IMR-90 (cell line): Measurements from ENCODE around the gene CERKL. TPM values are rescaled to one million over a fixed set of nuclear protein-coding genes. Genes with fewer than 3 reads are reported as not detected.

ENCODE experiments used
- ATAC-seq: fragments of 200-7000 bp; cut with Tn5 transposase; 2 replicates; pipeline ENCODE4 v1.9.1; 2020; ENCODE audit warnings: low read depth, mild to moderate bottlenecking, moderate library complexity
- BruUV-seq: library from RNA; stranded (reverse); fragments of 400-500 nt; replicated peaks from 2 replicates; lab custom pipeline; 2021; lab: Mats Ljungman, UMichigan
- CTCF ChIA-PET: fragments of 300-600 bp; formaldehyde crosslinking; extraction: SDS; loops from one replicate; lab custom pipeline; 2021; ENCODE audit warnings: antibody characterized with exemption; lab: Yijun Ruan, JAX
- POLR2A ChIA-PET: fragments of 300-600 bp; sonication (Branson Sonifier 250); formaldehyde crosslinking; loops from one replicate; lab custom pipeline; 2022; ENCODE audit warnings: antibody characterized with exemption; ENCODE audit not compliant: unreplicated experiment; lab: Charles Lee
- DNase-seq: peaks from one replicate; pipeline ENCODE4 v3.0.0; 2013
- H2AFZ ChIP-seq: replicated peaks from 2 replicates; pipeline ENCODE3; 2013; ENCODE audit warnings: low read length, mild to moderate bottlenecking; ENCODE audit not compliant: poor library complexity
- H2AK5ac ChIP-seq: 2 replicates; pipeline ENCODE4 v1.6.1; 2013; ENCODE audit warnings: low read depth, low read length, inconsistent platforms
- H2AK9ac ChIP-seq: replicated peaks from 2 replicates; pipeline ENCODE3; 2013; ENCODE audit warnings: mild to moderate bottlenecking, low read depth, low read length, moderate library complexity; ENCODE audit not compliant: poor library complexity
- H2BK120ac ChIP-seq: 2 replicates; pipeline ENCODE4 v1.6.1; 2013; ENCODE audit warnings: low read depth, low read length, inconsistent platforms
- H2BK15ac ChIP-seq: 3 replicates; pipeline ENCODE4 v1.6.1; 2013; ENCODE audit warnings: low read depth, low read length, inconsistent platforms
- H2BK20ac ChIP-seq: 2 replicates; pipeline ENCODE4 v1.6.1; 2013; ENCODE audit warnings: low read depth, mild to moderate bottlenecking, inconsistent platforms, low read length, moderate library complexity
- H2BK5ac ChIP-seq: 2 replicates; pipeline ENCODE4 v1.6.1; 2013; ENCODE audit warnings: mild to moderate bottlenecking, low read depth, low read length, inconsistent platforms; ENCODE audit not compliant: poor library complexity, severe bottlenecking
- H3K14ac ChIP-seq: replicated peaks from 2 replicates; pipeline ENCODE4 v1.6.1; 2013; ENCODE audit warnings: low read depth, low read length, inconsistent platforms
- H3K18ac ChIP-seq: 2 replicates; pipeline ENCODE4 v1.6.1; 2013; ENCODE audit warnings: low read depth, low read length, control low read depth
- H3K23ac ChIP-seq: 2 replicates; pipeline ENCODE4 v1.6.1; 2013; ENCODE audit warnings: low read depth, low read length, inconsistent platforms
- H3K27ac ChIP-seq: 2 replicates; pipeline ENCODE4 v1.5.1; 2013; ENCODE audit warnings: mild to moderate bottlenecking, control low read depth, low read length; ENCODE audit not compliant: insufficient read depth
- H3K27me3 ChIP-seq: 2 replicates; pipeline ENCODE4 v1.6.1; 2013; ENCODE audit warnings: low read length; ENCODE audit not compliant: control insufficient read depth, insufficient read depth
- H3K36me3 ChIP-seq: 2 replicates; pipeline ENCODE4 v1.6.1; 2013; ENCODE audit warnings: low read length, mixed read lengths; ENCODE audit not compliant: control insufficient read depth, insufficient read depth
- H3K4ac ChIP-seq: 2 replicates; pipeline ENCODE4 v1.6.1; 2013; ENCODE audit warnings: low read depth, low read length, inconsistent platforms
- H3K4me1 ChIP-seq: 2 replicates; pipeline ENCODE4 v1.6.1; 2013; ENCODE audit warnings: low read length, mixed read lengths; ENCODE audit not compliant: control insufficient read depth, insufficient read depth
- H3K4me2 ChIP-seq: 2 replicates; pipeline ENCODE4 v1.6.1; 2013; ENCODE audit warnings: low read depth, mild to moderate bottlenecking, control low read depth, low read length, moderate library complexity
- H3K4me3 ChIP-seq: 2 replicates; pipeline ENCODE4 v1.5.1; 2013; ENCODE audit warnings: low read depth, mild to moderate bottlenecking, control low read depth, low read length, moderate library complexity; ENCODE audit not compliant: insufficient read depth
- H3K56ac ChIP-seq: 2 replicates; pipeline ENCODE4 v1.6.1; 2013; ENCODE audit warnings: low read length, inconsistent platforms; ENCODE audit not compliant: insufficient read depth; ENCODE audit errors: extremely low read depth
- H3K79me1 ChIP-seq, 2 experiments: 2 replicates each; pipeline ENCODE4 v1.6.1; 2013; ENCODE audit warnings: low read length in 2 of 2, inconsistent platforms in 1 of 2, low read depth in 1 of 2
- H3K9ac ChIP-seq: 2 replicates; pipeline ENCODE4 v1.6.1; 2013; ENCODE audit warnings: low read depth, low read length, control low read depth
- H3K9me1 ChIP-seq: 2 replicates; pipeline ENCODE4 v1.6.1; 2013; ENCODE audit warnings: low read length, inconsistent platforms; ENCODE audit not compliant: insufficient read depth
- H3K9me3 ChIP-seq: 2 replicates; pipeline ENCODE4 v1.6.1; 2013; ENCODE audit warnings: low read length; ENCODE audit not compliant: control insufficient read depth, insufficient read depth
- H4K20me1 ChIP-seq: 2 replicates; pipeline ENCODE4 v1.6.1; 2013; ENCODE audit warnings: low read length, inconsistent platforms; ENCODE audit not compliant: insufficient read depth
- H4K5ac ChIP-seq: 2 replicates; pipeline ENCODE4 v1.6.1; 2013; ENCODE audit warnings: mild to moderate bottlenecking, low read depth, low read length, control low read depth
- H4K8ac ChIP-seq, 2 experiments: 2 replicates each; pipeline ENCODE4 v1.6.1; 2013; ENCODE audit warnings: low read depth in 2 of 2, low read length in 2 of 2, control low read depth in 1 of 2, inconsistent platforms in 1 of 2
- H4K91ac ChIP-seq: 2 replicates; pipeline ENCODE4 v1.6.1; 2013; ENCODE audit warnings: low read depth, low read length, inconsistent platforms; ENCODE audit not compliant: insufficient read depth
- BHLHE40 ChIP-seq: fragments of 150-350 bp; IDR thresholded peaks from 2 replicates; pipeline ENCODE4 v1.6.1; 2016; ENCODE audit warnings: mild to moderate bottlenecking, low read depth, low read length
- CHD1 ChIP-seq: IDR thresholded peaks from 2 replicates; pipeline ENCODE4 v1.6.1; 2012; ENCODE audit warnings: low read depth, low read length, improper control_type of control experiment
- CTCF ChIP-seq: conservative IDR thresholded peaks from 2 replicates; pipeline ENCODE4 v1.5.1; 2012; ENCODE audit warnings: mild to moderate bottlenecking, low read depth, low read length, improper control_type of control experiment
- FOS ChIP-seq: fragments of 150-350 bp; IDR thresholded peaks from 2 replicates; pipeline ENCODE4 v1.6.1; 2016; ENCODE audit warnings: low read depth, low read length
- MAZ ChIP-seq: IDR thresholded peaks from 2 replicates; pipeline ENCODE4 v1.6.1; 2012; ENCODE audit warnings: low read depth, mild to moderate bottlenecking, low read length, improper control_type of control experiment, moderate library complexity, borderline replicate concordance
- MXI1 ChIP-seq: IDR thresholded peaks from 2 replicates; pipeline ENCODE4 v1.6.1; 2012; ENCODE audit warnings: low read depth, mild to moderate bottlenecking, low read length, moderate library complexity, borderline replicate concordance
- NFE2L2 ChIP-seq: fragments of 150-350 bp; IDR thresholded peaks from 2 replicates; pipeline ENCODE4 v1.6.1; 2016; ENCODE audit warnings: low read depth, mild to moderate bottlenecking, low read length
- POLR2A ChIP-seq: IDR thresholded peaks from 2 replicates; pipeline ENCODE4 v1.6.1; 2012; ENCODE audit warnings: mild to moderate bottlenecking, low read depth, low read length
- RAD21 ChIP-seq: IDR thresholded peaks from 2 replicates; pipeline ENCODE4 v1.6.1; 2012; ENCODE audit warnings: low read length, improper control_type of control experiment
- RCOR1 ChIP-seq: IDR thresholded peaks from 2 replicates; pipeline ENCODE4 v1.6.1; 2012; ENCODE audit warnings: mild to moderate bottlenecking, low read length, improper control_type of control experiment; ENCODE audit not compliant: insufficient replicate concordance
- SMC3 ChIP-seq: fragments of 150-350 bp; IDR thresholded peaks from 2 replicates; pipeline ENCODE4 v1.6.1; 2016; ENCODE audit warnings: low read depth, mild to moderate bottlenecking, antibody characterized with exemption, low read length, moderate library complexity
- WGBS, 2 experiments: methylation state at CpG; one replicate each; pipeline versions ENCODE4 v1.1.5 to v1.1.7; 2013; ENCODE audit warnings: missing lambda C conversion rate in 2 of 2; ENCODE audit not compliant: insufficient read length in 1 of 2; ENCODE audit errors: extremely low coverage in 2 of 2; 5-methylcytosine and 5-hydroxymethylcytosine counted together
- dilution Hi-C: fragments of 300-500 bp; cut with HindIII; formaldehyde crosslinking; loops from one replicate; pipeline ENCODE4 v1.14.3; 2018; ENCODE audit warnings: low sequenced_read_pairs; ENCODE audit not compliant: unreplicated experiment
- in situ Hi-C: fragments of 300-500 bp; cut with MboI; formaldehyde crosslinking; loops from 3 replicates; pipeline ENCODE4 v1.14.3; 2019; ENCODE audit warnings: low sequenced_read_pairs, inconsistent platforms, mixed read lengths
- intact Hi-C: fragments of 100-400 bp; cut with micrococcal nuclease; formaldehyde crosslinking; loops from 2 replicates; pipeline ENCODE4 v1.10.0; 2022
- polyA plus RNA-seq, 3 experiments: library from polyadenylated mRNA; depleted of rRNA; stranded (reverse); fragments of >200 nt; gene quantifications; 2 replicates each; pipeline ENCODE4 v1.2.3, GENCODE V29; 2012; ENCODE audit warnings: low replicate concordance in 1 of 3
- total RNA-seq: library from RNA; depleted of rRNA; stranded (reverse); fragments of >200 nt; gene quantifications from 2 replicates; pipeline ENCODE4 v1.2.3, GENCODE V29; 2012
- TF ChIP-seq, protein P1 (sequence below): fragments of 150-350 bp; IDR thresholded peaks from 2 replicates; pipeline ENCODE4 v1.6.1; 2016; ENCODE audit warnings: low read depth, mild to moderate bottlenecking, low read length, moderate library complexity, borderline replicate concordance
- TF ChIP-seq, protein P2 (sequence below): fragments of 150-350 bp; IDR thresholded peaks from 2 replicates; pipeline ENCODE4 v1.6.1; 2017; ENCODE audit warnings: mild to moderate bottlenecking, antibody characterized with exemption, low read length, low read depth

The CERKL gene
- total and polyA plus RNA-seq, 2 of the 4 experiments (the other 2 are of a cell fraction) = under 0.01 TPM; not detected in 1

- TF ChIP-seq, protein P1, sequence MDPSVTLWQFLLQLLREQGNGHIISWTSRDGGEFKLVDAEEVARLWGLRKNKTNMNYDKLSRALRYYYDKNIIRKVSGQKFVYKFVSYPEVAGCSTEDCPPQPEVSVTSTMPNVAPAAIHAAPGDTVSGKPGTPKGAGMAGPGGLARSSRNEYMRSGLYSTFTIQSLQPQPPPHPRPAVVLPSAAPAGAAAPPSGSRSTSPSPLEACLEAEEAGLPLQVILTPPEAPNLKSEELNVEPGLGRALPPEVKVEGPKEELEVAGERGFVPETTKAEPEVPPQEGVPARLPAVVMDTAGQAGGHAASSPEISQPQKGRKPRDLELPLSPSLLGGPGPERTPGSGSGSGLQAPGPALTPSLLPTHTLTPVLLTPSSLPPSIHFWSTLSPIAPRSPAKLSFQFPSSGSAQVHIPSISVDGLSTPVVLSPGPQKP = no peak
- TF ChIP-seq RCOR1 (no peak), MXI1 (no peak), FOS (no peak), POLR2A (no peak), CHD1 (no peak), RAD21 (no peak), BHLHE40 (no peak), CTCF (no peak), SMC3 (no peak), NFE2L2 (no peak), MAZ (no peak)
- TF ChIP-seq, protein P2, sequence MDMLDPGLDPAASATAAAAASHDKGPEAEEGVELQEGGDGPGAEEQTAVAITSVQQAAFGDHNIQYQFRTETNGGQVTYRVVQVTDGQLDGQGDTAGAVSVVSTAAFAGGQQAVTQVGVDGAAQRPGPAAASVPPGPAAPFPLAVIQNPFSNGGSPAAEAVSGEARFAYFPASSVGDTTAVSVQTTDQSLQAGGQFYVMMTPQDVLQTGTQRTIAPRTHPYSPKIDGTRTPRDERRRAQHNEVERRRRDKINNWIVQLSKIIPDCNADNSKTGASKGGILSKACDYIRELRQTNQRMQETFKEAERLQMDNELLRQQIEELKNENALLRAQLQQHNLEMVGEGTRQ = no peak
- H3K27ac ChIP-seq = no peak overlapping the region
- H3K27me3 ChIP-seq = no peaks in the 10 kb centered on the region; the same call in 1 of the 2 replicates
- CTCF ChIA-PET = no interaction called here
- no peak overlapping the region for H2BK120ac ChIP-seq
- no peak overlapping the region for H2AK9ac ChIP-seq
- H4K20me1 ChIP-seq = no peaks in the 10 kb centered on the region
- no peaks in the 10 kb centered on the region for H3K9me3 ChIP-seq
- H3K18ac ChIP-seq = no peak overlapping the region
- H4K5ac ChIP-seq = no peak overlapping the region
- H3K9me1 ChIP-seq = no peaks in the 10 kb centered on the region
- no peaks in the 10 kb centered on the region for H3K4me1 ChIP-seq
- POLR2A ChIA-PET = no interaction called here
- H2BK5ac ChIP-seq = no peak overlapping the region
- in situ Hi-C loops = no loop called here
- H3K56ac ChIP-seq = no peak overlapping the region
- H2BK20ac ChIP-seq = no peak overlapping the region
- no peak for DNase-seq
- H3K79me1 ChIP-seq = no peaks in the 10 kb centered on the region
- H2AFZ ChIP-seq = no peak overlapping the region
- H3K36me3 ChIP-seq = no peaks in the 10 kb centered on the region
- H4K8ac ChIP-seq = no peak overlapping the region
- H3K4me3 ChIP-seq = no peak overlapping the region
- H3K4ac ChIP-seq = no peak overlapping the region
- H3K14ac ChIP-seq = no peak overlapping the region
- ATAC-seq = no peak
- intact Hi-C loops = no loop called here
- no peak overlapping the region for H3K9ac ChIP-seq
- dilution Hi-C loops = no loop called here
- no peak overlapping the region for H3K23ac ChIP-seq
- WGBS, 2 experiments = no CpG with 5 or more reads among the region's 1 CpG
- H3K4me2 ChIP-seq = no peak overlapping the region
- no TSS peak for BruUV-seq
- no peak overlapping the region for H2AK5ac ChIP-seq
- no peak overlapping the region for H2BK15ac ChIP-seq
- no peak overlapping the region for H4K91ac ChIP-seq
These were observed 104.1 kb downstream of the CERKL start for GRCh38 chr2:181552808-181553207.
